Neural cell (in vitro differentiated cells): Measurements from ENCODE around the gene VWA3B. TPM values are rescaled to one million over a fixed set of nuclear protein-coding genes. Genes with fewer than 3 reads are reported as not detected.

Experiments used
- H2AFZ ChIP-seq: fragments of 200-600, 300-800 bp; sonication (generic), shearing (Covaris generic); 2 replicates; pipeline ENCODE4 v1.6.0; 2014; ENCODE audit warnings: low read depth, mild to moderate bottlenecking, antibody characterized with exemption, low read length, moderate library complexity
- H3F3A ChIP-seq: fragments of 200-600 bp; shearing (Covaris generic); 2 replicates; pipeline ENCODE4 v1.6.1; 2016; ENCODE audit warnings: mild to moderate bottlenecking, moderate library complexity, mixed read lengths, antibody characterized with exemption, low read length; ENCODE audit not compliant: insufficient read depth, poor library complexity, severe bottlenecking
- H3K27ac ChIP-seq: fragments of 200-600, 300-800 bp; sonication (generic), shearing (Covaris generic); 2 replicates; pipeline ENCODE4 v1.5.1; 2014; ENCODE audit warnings: mild to moderate bottlenecking, low read length, moderate library complexity
- H3K27me3 ChIP-seq: fragments of 300-800, 200-600 bp; sonication (generic), shearing (Covaris generic); 2 replicates; pipeline ENCODE4 v1.6.0; 2014; ENCODE audit warnings: mild to moderate bottlenecking, low read depth, low read length, moderate library complexity; ENCODE audit not compliant: insufficient read depth
- H3K36me3 ChIP-seq: fragments of 300-800, 200-600 bp; sonication (generic), shearing (Covaris generic); 2 replicates; pipeline ENCODE4 v1.5.1; 2014; ENCODE audit warnings: mild to moderate bottlenecking, antibody characterized with exemption, low read length, moderate library complexity; ENCODE audit not compliant: insufficient read depth
- H3K4me2 ChIP-seq: fragments of 300-800, 200-600 bp; sonication (generic), shearing (Covaris generic); 2 replicates; pipeline ENCODE4 v1.6.0; 2014; ENCODE audit warnings: mild to moderate bottlenecking, low read length
- H3K4me3 ChIP-seq: fragments of 300-800, 200-600 bp; sonication (generic), shearing (Covaris generic); 2 replicates; pipeline ENCODE4 v1.5.1; 2014; ENCODE audit warnings: mild to moderate bottlenecking, low read length, moderate library complexity
- H3K79me2 ChIP-seq: fragments of 200-600 bp; shearing (Covaris generic); replicated peaks from 2 replicates; pipeline ENCODE4 v1.6.0; 2014; ENCODE audit warnings: mild to moderate bottlenecking, low read length, moderate library complexity; ENCODE audit not compliant: insufficient read depth
- H3K9ac ChIP-seq: fragments of 300-800, 200-600 bp; sonication (generic), shearing (Covaris generic); 2 replicates; pipeline ENCODE4 v1.6.1; 2016; ENCODE audit warnings: mild to moderate bottlenecking, low read length, mixed read lengths
- H3K9me2 ChIP-seq: fragments of 200-600 bp; shearing (Covaris generic); 2 replicates; pipeline ENCODE4 v1.6.1; 2016; ENCODE audit warnings: mild to moderate bottlenecking, low read length, mixed read lengths; ENCODE audit not compliant: insufficient read depth
- H3K9me3 ChIP-seq: fragments of 200-600, 300-800 bp; sonication (generic), shearing (Covaris generic); 2 replicates; pipeline ENCODE4 v1.6.1; 2016; ENCODE audit warnings: mild to moderate bottlenecking, mixed run types, low read length, moderate library complexity, mixed read lengths
- H4K20me1 ChIP-seq: fragments of 200-600 bp; shearing (Covaris generic); 2 replicates; pipeline ENCODE4 v1.6.1; 2016; ENCODE audit warnings: mild to moderate bottlenecking, mixed run types; ENCODE audit not compliant: insufficient read depth
- EP300 ChIP-seq: fragments of 450-650 bp; conservative IDR thresholded peaks from 2 replicates; pipeline ENCODE4 v1.6.1; 2014; ENCODE audit warnings: antibody characterized with exemption, mild to moderate bottlenecking, moderate library complexity; ENCODE audit not compliant: poor library complexity, severe bottlenecking
- EZH2 ChIP-seq: fragments of 200-600, 300-800 bp; shearing (Covaris generic), sonication (generic); IDR thresholded peaks from 2 replicates; pipeline ENCODE4 v1.6.1; 2014; ENCODE audit warnings: antibody characterized with exemption, low read length, borderline replicate concordance, mild to moderate bottlenecking; ENCODE audit not compliant: insufficient read depth, poor library complexity, severe bottlenecking
- MXI1 ChIP-seq: fragments of 450-650 bp; conservative IDR thresholded peaks from 2 replicates; pipeline ENCODE4 v1.6.1; 2014; ENCODE audit warnings: antibody characterized with exemption, mild to moderate bottlenecking; ENCODE audit not compliant: poor library complexity, severe bottlenecking
- POLR2AphosphoS5 ChIP-seq: IDR thresholded peaks from 2 replicates; pipeline ENCODE4 v1.6.1; 2012
- RAD21 ChIP-seq: fragments of 450-650 bp; conservative IDR thresholded peaks from 2 replicates; pipeline ENCODE4 v1.6.1; 2014; ENCODE audit warnings: antibody characterized with exemption, mild to moderate bottlenecking, moderate library complexity
- SMC3 ChIP-seq: fragments of 450-650 bp; conservative IDR thresholded peaks from 2 replicates; pipeline ENCODE4 v1.6.1; 2014; ENCODE audit warnings: antibody characterized with exemption, mild to moderate bottlenecking, moderate library complexity; ENCODE audit not compliant: poor library complexity
- TAF1 ChIP-seq: IDR thresholded peaks from 2 replicates; pipeline ENCODE4 v1.6.1; 2012; ENCODE audit warnings: low read depth
- polyA plus RNA-seq: library from polyadenylated mRNA; depleted of rRNA; stranded (reverse); fragments of >200 nt; gene quantifications from 2 replicates; pipeline ENCODE4 v1.2.3, GENCODE V29; 2014
- TF ChIP-seq, protein P1 (sequence below): IDR thresholded peaks from 2 replicates; pipeline ENCODE4 v1.6.1; 2012; ENCODE audit warnings: borderline replicate concordance
- TF ChIP-seq, protein P2 (sequence below): fragments of 450-650 bp; IDR thresholded peaks from 2 replicates; pipeline ENCODE4 v1.5.1; 2014; ENCODE audit warnings: antibody characterized with exemption, mild to moderate bottlenecking, moderate library complexity; ENCODE audit not compliant: poor library complexity, severe bottlenecking

Gene VWA3B
- polyA plus RNA-seq, 1 donor from 2014 or later = not detected

DNA sequence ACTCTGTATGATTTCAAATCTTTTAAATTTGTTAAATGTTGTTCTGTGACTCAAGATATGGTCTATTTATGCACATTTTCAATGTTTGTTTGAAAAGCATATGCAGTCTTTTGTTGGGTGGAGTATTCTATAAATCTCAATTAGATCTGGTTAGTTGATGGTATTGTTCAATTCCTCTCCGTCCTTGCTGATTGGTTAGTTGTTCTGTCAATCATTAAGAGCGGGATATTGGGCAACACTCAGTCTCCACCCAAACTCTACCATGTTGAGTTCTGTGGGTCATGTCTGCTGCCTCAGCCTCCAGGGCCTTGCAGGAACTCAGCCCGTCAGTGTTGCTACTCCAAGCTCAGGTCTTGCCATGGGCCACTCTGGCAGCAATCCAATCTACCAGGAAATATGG, 118.9 kb downstream of the VWA3B start:
- Histone ChIP-seq H3K9me3 (peaks cover 5% of the 10 kb centered on the region), H2AFZ (no peak overlapping the region), H4K20me1 (no peaks in the 10 kb centered on the region), H3F3A (no peaks in the 10 kb centered on the region), H3K9me2 (no peaks in the 10 kb centered on the region), H3K4me3 (no peak overlapping the region), H3K79me2 (no peaks in the 10 kb centered on the region), H3K27me3 (no peaks in the 10 kb centered on the region), H3K36me3 (no peaks in the 10 kb centered on the region), H3K4me2 (no peak overlapping the region), H3K9ac (no peak overlapping the region), H3K27ac (no peak overlapping the region)
- TF ChIP-seq SMC3 = no peak
- TF ChIP-seq EP300 = no peak
- TF ChIP-seq, protein P1, sequence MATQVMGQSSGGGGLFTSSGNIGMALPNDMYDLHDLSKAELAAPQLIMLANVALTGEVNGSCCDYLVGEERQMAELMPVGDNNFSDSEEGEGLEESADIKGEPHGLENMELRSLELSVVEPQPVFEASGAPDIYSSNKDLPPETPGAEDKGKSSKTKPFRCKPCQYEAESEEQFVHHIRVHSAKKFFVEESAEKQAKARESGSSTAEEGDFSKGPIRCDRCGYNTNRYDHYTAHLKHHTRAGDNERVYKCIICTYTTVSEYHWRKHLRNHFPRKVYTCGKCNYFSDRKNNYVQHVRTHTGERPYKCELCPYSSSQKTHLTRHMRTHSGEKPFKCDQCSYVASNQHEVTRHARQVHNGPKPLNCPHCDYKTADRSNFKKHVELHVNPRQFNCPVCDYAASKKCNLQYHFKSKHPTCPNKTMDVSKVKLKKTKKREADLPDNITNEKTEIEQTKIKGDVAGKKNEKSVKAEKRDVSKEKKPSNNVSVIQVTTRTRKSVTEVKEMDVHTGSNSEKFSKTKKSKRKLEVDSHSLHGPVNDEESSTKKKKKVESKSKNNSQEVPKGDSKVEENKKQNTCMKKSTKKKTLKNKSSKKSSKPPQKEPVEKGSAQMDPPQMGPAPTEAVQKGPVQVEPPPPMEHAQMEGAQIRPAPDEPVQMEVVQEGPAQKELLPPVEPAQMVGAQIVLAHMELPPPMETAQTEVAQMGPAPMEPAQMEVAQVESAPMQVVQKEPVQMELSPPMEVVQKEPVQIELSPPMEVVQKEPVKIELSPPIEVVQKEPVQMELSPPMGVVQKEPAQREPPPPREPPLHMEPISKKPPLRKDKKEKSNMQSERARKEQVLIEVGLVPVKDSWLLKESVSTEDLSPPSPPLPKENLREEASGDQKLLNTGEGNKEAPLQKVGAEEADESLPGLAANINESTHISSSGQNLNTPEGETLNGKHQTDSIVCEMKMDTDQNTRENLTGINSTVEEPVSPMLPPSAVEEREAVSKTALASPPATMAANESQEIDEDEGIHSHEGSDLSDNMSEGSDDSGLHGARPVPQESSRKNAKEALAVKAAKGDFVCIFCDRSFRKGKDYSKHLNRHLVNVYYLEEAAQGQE = no peak
- TF ChIP-seq EZH2 = no peak
- TF ChIP-seq TAF1 = no peak
- TF ChIP-seq POLR2AphosphoS5 = no peak
- TF ChIP-seq, protein P2, sequence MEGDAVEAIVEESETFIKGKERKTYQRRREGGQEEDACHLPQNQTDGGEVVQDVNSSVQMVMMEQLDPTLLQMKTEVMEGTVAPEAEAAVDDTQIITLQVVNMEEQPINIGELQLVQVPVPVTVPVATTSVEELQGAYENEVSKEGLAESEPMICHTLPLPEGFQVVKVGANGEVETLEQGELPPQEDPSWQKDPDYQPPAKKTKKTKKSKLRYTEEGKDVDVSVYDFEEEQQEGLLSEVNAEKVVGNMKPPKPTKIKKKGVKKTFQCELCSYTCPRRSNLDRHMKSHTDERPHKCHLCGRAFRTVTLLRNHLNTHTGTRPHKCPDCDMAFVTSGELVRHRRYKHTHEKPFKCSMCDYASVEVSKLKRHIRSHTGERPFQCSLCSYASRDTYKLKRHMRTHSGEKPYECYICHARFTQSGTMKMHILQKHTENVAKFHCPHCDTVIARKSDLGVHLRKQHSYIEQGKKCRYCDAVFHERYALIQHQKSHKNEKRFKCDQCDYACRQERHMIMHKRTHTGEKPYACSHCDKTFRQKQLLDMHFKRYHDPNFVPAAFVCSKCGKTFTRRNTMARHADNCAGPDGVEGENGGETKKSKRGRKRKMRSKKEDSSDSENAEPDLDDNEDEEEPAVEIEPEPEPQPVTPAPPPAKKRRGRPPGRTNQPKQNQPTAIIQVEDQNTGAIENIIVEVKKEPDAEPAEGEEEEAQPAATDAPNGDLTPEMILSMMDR = no peak
- no peak for TF ChIP-seq MXI1
- TF ChIP-seq RAD21 = no peak

DNA sequence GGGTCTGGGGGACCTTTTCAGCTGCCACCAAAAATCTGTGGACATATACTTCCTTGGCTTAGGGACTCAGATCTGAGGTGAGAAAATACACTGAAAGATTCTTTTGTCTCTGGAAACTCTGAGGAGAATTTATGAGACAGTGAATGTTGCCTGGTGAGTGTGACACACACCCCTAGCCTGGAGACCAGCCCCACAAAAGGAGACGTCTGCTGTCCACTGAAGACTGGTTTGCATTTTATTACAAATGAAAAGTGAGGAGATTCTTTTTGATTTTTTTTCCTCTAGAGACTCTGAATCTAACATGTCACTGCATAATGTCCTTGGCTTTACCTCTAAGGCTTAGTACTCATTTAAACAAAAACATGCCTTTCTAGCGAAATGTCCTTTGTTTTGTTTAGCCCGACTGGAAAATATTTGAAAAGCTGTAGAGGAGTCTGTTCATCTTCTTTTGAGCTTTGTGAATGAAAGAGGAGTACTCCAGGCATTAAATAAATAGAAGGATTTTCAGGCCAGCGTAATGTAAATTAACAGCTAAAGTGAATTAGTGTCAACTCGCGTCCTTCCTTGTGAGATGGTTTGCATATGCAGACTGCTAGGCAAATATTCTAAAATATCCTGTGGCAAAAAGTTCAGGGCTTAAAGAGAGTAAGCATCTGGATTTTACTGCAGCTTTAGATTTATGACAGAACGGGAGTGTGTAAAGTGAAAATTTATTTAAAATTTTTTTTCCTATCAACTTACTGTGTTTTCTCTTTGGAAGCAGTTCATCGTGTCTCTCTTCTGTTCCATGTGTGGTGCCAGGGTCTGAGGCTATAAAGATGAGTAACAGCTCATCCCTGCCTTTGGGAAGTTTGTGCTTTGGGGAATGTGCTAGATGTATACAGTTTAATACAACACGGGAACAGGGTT, 125.4 kb downstream of the VWA3B start:
- no peaks in the 10 kb centered on the region for H3K9me2 ChIP-seq
- no peak overlapping the region for H2AFZ ChIP-seq
- no peak overlapping the region for H3K4me2 ChIP-seq
- no peak overlapping the region for H3K4me3 ChIP-seq
- H3F3A ChIP-seq = no peaks in the 10 kb centered on the region
- no peaks in the 10 kb centered on the region for H3K27me3 ChIP-seq
- H3K9me3 ChIP-seq = peaks cover 1% of the 10 kb centered on the region
- H3K9ac ChIP-seq = no peak overlapping the region
- H3K79me2 ChIP-seq = no peaks in the 10 kb centered on the region
- no peaks in the 10 kb centered on the region for H4K20me1 ChIP-seq
- TF ChIP-seq EZH2 = no peak
- TF ChIP-seq, protein P1 = no peak
- TF ChIP-seq, protein P2 = no peak
- no peak for TF ChIP-seq TAF1
- no peak for TF ChIP-seq SMC3
- TF ChIP-seq POLR2AphosphoS5 = no peak
- no peak for TF ChIP-seq RAD21
- no peak for TF ChIP-seq MXI1
- TF ChIP-seq EP300 = no peak
- no peaks in the 10 kb centered on the region for H3K36me3 ChIP-seq
- H3K27ac ChIP-seq = no peak overlapping the region
